Uterus (tissue), 4 donors: ENCODE measurements around the gene ING1. TPM values are rescaled to one million over a fixed set of nuclear protein-coding genes. Genes with fewer than 3 reads are reported as not detected.

ENCODE experiments used
- DNase-seq, 2 donors: peaks; one replicate each; pipeline ENCODE4 v3.0.0-alpha.2; 2019 to 2020
- H3K27ac ChIP-seq, 2 donors: fragments of 200-600 bp; sonication (generic); 1 replicate in 1 of 2; 2 replicates in 1 of 2; pipeline ENCODE4 v1.5.1; 2016 to 2018
- H3K27me3 ChIP-seq, 2 donors: fragments of 200-600 bp; sonication (generic); one replicate each; pipeline ENCODE4 v1.5.1; 2018 to 2019; ENCODE audit warnings: control low read depth in 1 of 2
- H3K36me3 ChIP-seq, 2 donors: fragments of 200-600 bp; sonication (generic); one replicate each; pipeline ENCODE4 v1.5.1; 2019; ENCODE audit warnings: control low read depth in 1 of 2
- H3K4me1 ChIP-seq, 2 donors: fragments of 200-600 bp; sonication (generic); one replicate each; pipeline ENCODE4 v1.5.1; 2018 to 2019; ENCODE audit warnings: control low read depth in 1 of 2
- H3K4me3 ChIP-seq, 2 donors: fragments of 200-600 bp; sonication (generic); 1 replicate in 1 of 2; 2 replicates in 1 of 2; pipeline ENCODE4 v1.5.1; 2018 to 2019; ENCODE audit warnings: mild to moderate bottlenecking in 1 of 2
- H3K9me3 ChIP-seq, 2 donors: fragments of 200-600 bp; sonication (generic); one replicate each; pipeline ENCODE4 v1.5.1; 2019; ENCODE audit warnings: control low read depth in 1 of 2
- POLR2A ChIP-seq, 2 donors: fragments of 450-650 bp; IDR thresholded peaks; one replicate each; pipeline ENCODE4 v1.6.1; 2016; ENCODE audit warnings: antibody characterized with exemption in 2 of 2, mild to moderate bottlenecking in 1 of 2, moderate library complexity in 1 of 2
- intact Hi-C: fragments of 100-400 bp; cut with DNase I; formaldehyde crosslinking; loops from one replicate; pipeline ENCODE4 v1.15.1; 2023; ENCODE audit warnings: low total_unique reads
- total RNA-seq, 4 donors: library from RNA; depleted of rRNA in 3 of 4; stranded (reverse); fragments of >200 nt in 3 of 4; gene quantifications; one replicate each; pipeline versions ENCODE4 v1.1.0 to v1.2.4, GENCODE V29; 2014 to 2023
- TF ChIP-seq, protein P1 (sequence below), 4 experiments: fragments of 200-600 bp in 2 of 4; fragments of 450-650 bp in 2 of 4; sonication (generic) in 2 of 4; IDR thresholded peaks; one replicate each; pipeline ENCODE4 v1.5.1; 2016 to 2019; ENCODE audit warnings: antibody characterized with exemption in 4 of 4, mild to moderate bottlenecking in 2 of 4, moderate library complexity in 1 of 4
- donor health status: DM: yes; HTN: yes; CAD: no.

ING1 gene
- total RNA-seq, 4 donors from 2014 or later, result 10.2 to 28.1 (median 19.5) TPM

DNA sequence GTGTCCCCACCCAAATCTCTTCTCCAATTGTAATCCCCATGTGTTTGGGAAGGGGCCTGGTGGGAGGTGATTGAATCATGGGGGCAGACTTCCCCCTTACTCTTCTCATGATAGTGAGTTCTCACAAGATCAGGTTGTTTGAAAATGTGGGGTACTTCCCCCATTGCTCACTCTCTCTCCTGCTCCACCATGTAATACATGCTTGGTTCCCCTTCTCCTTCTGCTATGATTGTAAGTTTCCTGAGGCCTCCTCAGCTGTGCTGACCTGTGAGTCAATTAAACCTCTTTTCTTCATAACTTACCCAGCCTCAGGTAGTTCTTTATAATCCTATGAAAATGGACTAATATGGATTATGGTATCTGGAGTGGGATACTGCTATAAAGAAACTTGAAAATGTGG is 24.1 kb downstream of the ING1 start:
- intact Hi-C loops, result no loop called here
- no peaks in the 10 kb centered on the region for H3K27me3 ChIP-seq
- H3K9me3 ChIP-seq, result no peaks in the 10 kb centered on the region
- no peak for DNase-seq
- TF ChIP-seq, protein P1, sequence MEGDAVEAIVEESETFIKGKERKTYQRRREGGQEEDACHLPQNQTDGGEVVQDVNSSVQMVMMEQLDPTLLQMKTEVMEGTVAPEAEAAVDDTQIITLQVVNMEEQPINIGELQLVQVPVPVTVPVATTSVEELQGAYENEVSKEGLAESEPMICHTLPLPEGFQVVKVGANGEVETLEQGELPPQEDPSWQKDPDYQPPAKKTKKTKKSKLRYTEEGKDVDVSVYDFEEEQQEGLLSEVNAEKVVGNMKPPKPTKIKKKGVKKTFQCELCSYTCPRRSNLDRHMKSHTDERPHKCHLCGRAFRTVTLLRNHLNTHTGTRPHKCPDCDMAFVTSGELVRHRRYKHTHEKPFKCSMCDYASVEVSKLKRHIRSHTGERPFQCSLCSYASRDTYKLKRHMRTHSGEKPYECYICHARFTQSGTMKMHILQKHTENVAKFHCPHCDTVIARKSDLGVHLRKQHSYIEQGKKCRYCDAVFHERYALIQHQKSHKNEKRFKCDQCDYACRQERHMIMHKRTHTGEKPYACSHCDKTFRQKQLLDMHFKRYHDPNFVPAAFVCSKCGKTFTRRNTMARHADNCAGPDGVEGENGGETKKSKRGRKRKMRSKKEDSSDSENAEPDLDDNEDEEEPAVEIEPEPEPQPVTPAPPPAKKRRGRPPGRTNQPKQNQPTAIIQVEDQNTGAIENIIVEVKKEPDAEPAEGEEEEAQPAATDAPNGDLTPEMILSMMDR (IDR thresholded peaks at IDR 0.05), result no peak
- no peak for TF ChIP-seq POLR2A (IDR thresholded peaks at IDR 0.05)
- H3K36me3 ChIP-seq, result no peaks in the 10 kb centered on the region
- H3K4me1 ChIP-seq, result no peaks in the 10 kb centered on the region
- H3K4me3 ChIP-seq, result no peak overlapping the region
- H3K27ac ChIP-seq, result no peak overlapping the region

DNA sequence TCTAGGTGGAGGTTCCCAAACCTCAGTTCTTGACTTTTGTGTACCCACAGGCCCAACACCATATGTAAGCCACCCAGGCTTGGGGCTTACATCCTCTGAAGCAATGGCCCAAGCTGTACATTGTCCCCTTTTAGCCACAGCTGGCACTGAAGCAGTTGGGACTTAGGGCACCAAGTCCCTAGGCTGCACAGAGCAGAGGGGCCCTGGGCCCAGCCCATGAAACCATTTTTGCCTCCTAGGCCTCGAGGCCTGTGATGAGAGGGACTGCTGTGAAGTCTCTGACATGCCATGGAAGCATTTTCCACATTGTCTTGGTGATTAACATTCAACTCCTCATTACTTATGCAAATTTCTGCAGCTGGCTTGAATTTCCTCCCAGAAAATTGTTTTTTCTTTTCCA is 30.2 kb downstream of the ING1 start:
- intact Hi-C loops, result no loop called here
- TF ChIP-seq, protein P1 (IDR thresholded peaks at IDR 0.05), result no peak
- no peak for TF ChIP-seq POLR2A (IDR thresholded peaks at IDR 0.05)
- no peaks in the 10 kb centered on the region for H3K4me1 ChIP-seq
- H3K36me3 ChIP-seq, result no peaks in the 10 kb centered on the region
- H3K9me3 ChIP-seq, result no peaks in the 10 kb centered on the region
- DNase-seq, result no peak
- no peak overlapping the region for H3K27ac ChIP-seq
- no peaks in the 10 kb centered on the region for H3K27me3 ChIP-seq
- H3K4me3 ChIP-seq, result no peak overlapping the region

DNA sequence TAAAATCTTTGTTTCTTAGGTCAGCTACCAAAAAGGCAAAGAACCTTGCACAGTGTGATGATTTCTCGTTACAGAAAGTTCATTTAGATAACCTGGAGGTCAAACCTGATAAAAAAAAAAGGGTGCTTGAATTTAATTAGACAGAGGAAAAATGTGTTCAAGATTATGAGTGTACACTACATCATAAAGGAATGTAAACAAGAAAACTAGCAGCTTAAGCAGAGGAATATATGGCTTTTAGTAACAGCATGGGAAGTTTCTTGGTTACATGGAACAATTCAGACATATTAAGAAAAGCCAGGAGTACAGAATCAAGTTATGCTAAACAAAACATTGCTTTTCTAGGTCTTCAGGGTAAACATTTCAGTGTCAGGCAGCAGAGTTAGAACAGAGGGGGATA is 32.9 kb downstream of the ING1 start:
- no peaks in the 10 kb centered on the region for H3K36me3 ChIP-seq
- H3K27ac ChIP-seq, result no peak overlapping the region
- TF ChIP-seq, protein P1 (IDR thresholded peaks at IDR 0.05), result no peak
- TF ChIP-seq POLR2A (IDR thresholded peaks at IDR 0.05), result no peak
- H3K9me3 ChIP-seq, result no peaks in the 10 kb centered on the region
- DNase-seq, result no peak
- H3K4me1 ChIP-seq, result no peaks in the 10 kb centered on the region
- no peaks in the 10 kb centered on the region for H3K27me3 ChIP-seq
- intact Hi-C loops, result no loop called here
- no peak overlapping the region for H3K4me3 ChIP-seq

DNA sequence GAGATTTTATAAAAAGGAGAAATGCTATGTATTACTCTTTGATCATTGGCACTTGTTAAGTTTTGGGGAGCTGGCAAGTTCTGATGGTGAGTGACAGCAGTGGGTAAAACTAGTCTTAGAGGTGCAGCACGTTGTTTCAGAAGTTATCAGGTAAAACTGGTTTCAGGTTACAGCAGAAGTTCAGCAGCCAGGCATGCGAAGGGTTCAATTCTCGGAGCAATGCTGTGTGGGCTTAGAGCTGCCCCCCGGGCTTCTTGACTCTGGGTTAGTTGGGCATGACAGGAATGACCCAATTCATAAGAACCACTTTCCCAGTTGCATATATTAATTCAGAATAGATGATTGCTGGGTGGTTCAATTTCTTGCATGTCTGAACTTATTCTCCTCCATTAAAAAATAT is 34.8 kb downstream of the ING1 start:
- Histone ChIP-seq H3K4me3 (no peak overlapping the region), H3K36me3 (no peaks in the 10 kb centered on the region), H3K4me1 (no peaks in the 10 kb centered on the region), H3K9me3 (no peaks in the 10 kb centered on the region), H3K27ac (no peak overlapping the region), H3K27me3 (no peaks in the 10 kb centered on the region)
- no peak for DNase-seq
- TF ChIP-seq, protein P1 (IDR thresholded peaks at IDR 0.05), result no peak
- no peak for TF ChIP-seq POLR2A (IDR thresholded peaks at IDR 0.05)
- intact Hi-C loops, result no loop called here

DNA sequence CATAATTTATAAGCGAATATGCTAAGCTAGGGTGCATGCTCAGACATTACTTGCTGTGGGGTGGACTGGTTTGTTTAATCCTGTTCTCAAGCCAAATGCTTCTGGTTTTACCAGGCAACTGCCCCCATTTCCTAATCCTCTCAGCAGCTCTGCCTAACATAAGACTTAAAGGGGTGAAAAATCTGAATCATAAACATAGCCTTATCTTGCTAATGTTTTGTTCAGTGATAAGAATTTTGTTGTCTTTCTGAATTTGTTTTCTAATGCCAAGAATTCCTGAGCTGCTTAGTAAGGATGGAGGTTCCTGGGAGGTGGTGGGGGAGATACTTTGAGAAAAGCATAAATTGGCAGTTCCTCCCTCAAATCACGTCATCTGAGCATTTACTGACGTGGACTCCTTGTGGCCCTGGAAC is 42.7 kb downstream of the ING1 start:
- H3K27me3 ChIP-seq, result no peaks in the 10 kb centered on the region
- intact Hi-C loops, result no loop called here
- no peak overlapping the region for H3K27ac ChIP-seq
- no peaks in the 10 kb centered on the region for H3K9me3 ChIP-seq
- no peak overlapping the region for H3K4me3 ChIP-seq
- no peak for DNase-seq
- no peaks in the 10 kb centered on the region for H3K36me3 ChIP-seq
- TF ChIP-seq, protein P1 (IDR thresholded peaks at IDR 0.05), result no peak
- TF ChIP-seq POLR2A (IDR thresholded peaks at IDR 0.05), result no peak
- no peaks in the 10 kb centered on the region for H3K4me1 ChIP-seq
